ENCODE results near the gene HIPK2. TPM values are rescaled to one million over a fixed set of nuclear protein-coding genes. Genes with fewer than 3 reads are reported as not detected.

Gene HIPK2
- total RNA-seq, 2 experiments from 2014 or later, result 6.2 to 7.9 TPM

- POLR2A ChIA-PET, result no interaction called here
- peak overlapping the region; percentile 58; the same call in 1 of the 2 replicates for H2AFZ ChIP-seq (ENCODE audit: low read length)
- no peak overlapping the region for H3K27ac ChIP-seq (ENCODE audit: low read depth, low read length, poor library complexity, severe bottlenecking)
These were observed 1.9 kb downstream of the HIPK2 start for GRCh38 chr7:139775829-139776266.

GRCh38 chr7:139774376-139774775 lies 3.4 kb downstream of the HIPK2 start:
- H3K9me3 ChIP-seq (ENCODE audit: low read length), result no peaks in the 10 kb centered on the region
- H3K4me3 ChIP-seq (ENCODE audit: low read depth, low read length, poor library complexity, severe bottlenecking), result no peak overlapping the region
- H4K20me1 ChIP-seq (ENCODE audit: insufficient read depth, low read length), result no peaks in the 10 kb centered on the region
- intact Hi-C loops (cut with micrococcal nuclease; ENCODE audit: unreplicated experiment), result loop anchor here (10.0 kb wide), 1 partner anchor 400 kb away; the partner anchor contains the start of gene KDM7A
- no peaks in the 10 kb centered on the region for H3K79me2 ChIP-seq (ENCODE audit: insufficient read depth, low read depth, low read length)
- POLR2A ChIA-PET, result no interaction called here
- TF ChIP-seq CTCF (conservative IDR thresholded peaks at IDR 0.05; ENCODE audit: low read length), result no peak
- no peak overlapping the region for H3K27ac ChIP-seq (ENCODE audit: low read depth, low read length, poor library complexity, severe bottlenecking)
- CTCF ChIA-PET (ENCODE audit: unreplicated experiment), result no interaction called here
- no peak overlapping the region for H3K4me2 ChIP-seq (ENCODE audit: low read length)
- DNase-seq (ENCODE audit: low spot score), result no peak
- H3K36me3 ChIP-seq (ENCODE audit: insufficient read depth, low read length), result no peaks in the 10 kb centered on the region
- BruUV-seq (replicated peaks), result no TSS peak
- peaks cover 23% of the 10 kb centered on the region for H3K4me1 ChIP-seq (ENCODE audit: insufficient read depth, low read length, poor library complexity, severe bottlenecking)
- H2AFZ ChIP-seq (ENCODE audit: low read length), result no peak overlapping the region
- H3K9me2 ChIP-seq (ENCODE audit: insufficient read depth, low read length), result no peaks in the 10 kb centered on the region

More at GRCh38 chr7:139775829-139776266, 1.9 kb downstream of the HIPK2 start:
- H3K4me2 ChIP-seq (ENCODE audit: low read length), result peak overlapping the region; percentile 99
- no TSS peak for BruUV-seq (replicated peaks)
- CTCF ChIA-PET (ENCODE audit: unreplicated experiment), result no interaction called here
- DNase-seq (ENCODE audit: low spot score), result peak; percentile 81
- H3K4me1 ChIP-seq (ENCODE audit: insufficient read depth, low read length, poor library complexity, severe bottlenecking), result peaks cover 23% of the 10 kb centered on the region
- H3K9me2 ChIP-seq (ENCODE audit: insufficient read depth, low read length), result no peaks in the 10 kb centered on the region
- no peaks in the 10 kb centered on the region for H3K36me3 ChIP-seq (ENCODE audit: insufficient read depth, low read length)
- H3K79me2 ChIP-seq (ENCODE audit: insufficient read depth, low read depth, low read length), result no peaks in the 10 kb centered on the region
- no peaks in the 10 kb centered on the region for H3K9me3 ChIP-seq (ENCODE audit: low read length)
- intact Hi-C loops (cut with micrococcal nuclease; ENCODE audit: unreplicated experiment), result loop anchor here (1.0 to 10.0 kb wide), 4 partner anchors 129 to 399 kb away; partner anchors contain the start of gene KDM7A
- TF ChIP-seq EZH2phosphoT487 (IDR thresholded peaks at IDR 0.05; ENCODE audit: borderline replicate concordance, low read depth, low read length), result no peak
- peak; percentile 90 for TF ChIP-seq CTCF (conservative IDR thresholded peaks at IDR 0.05; ENCODE audit: low read length)
- no peaks in the 10 kb centered on the region for H4K20me1 ChIP-seq (ENCODE audit: insufficient read depth, low read length)
- peak overlapping the region; percentile 76 for H3K4me3 ChIP-seq (ENCODE audit: low read depth, low read length, poor library complexity, severe bottlenecking)

GRCh38 chr7:139773371-139773770 lies 4.4 kb downstream of the HIPK2 start:
- no peaks in the 10 kb centered on the region for H3K9me3 ChIP-seq (ENCODE audit: low read length)

More at GRCh38 chr7:139773371-139773770, 4.4 kb downstream of the HIPK2 start:
- H4K20me1 ChIP-seq (ENCODE audit: insufficient read depth, low read length), result no peaks in the 10 kb centered on the region
- intact Hi-C loops (cut with micrococcal nuclease; ENCODE audit: unreplicated experiment), result loop anchor here (10.0 kb wide), 1 partner anchor 401 kb away; the partner anchor contains the start of gene KDM7A
- H3K4me2 ChIP-seq (ENCODE audit: low read length), result no peak overlapping the region
- H3K27ac ChIP-seq (ENCODE audit: low read depth, low read length, poor library complexity, severe bottlenecking), result no peak overlapping the region
- H2AFZ ChIP-seq (ENCODE audit: low read length), result no peak overlapping the region
- H3K36me3 ChIP-seq (ENCODE audit: insufficient read depth, low read length), result no peaks in the 10 kb centered on the region
- TF ChIP-seq CTCF (conservative IDR thresholded peaks at IDR 0.05; ENCODE audit: low read length) (no peak), EZH2phosphoT487 (IDR thresholded peaks at IDR 0.05; ENCODE audit: borderline replicate concordance, low read depth, low read length) (no peak)
- BruUV-seq (replicated peaks), result no TSS peak
- DNase-seq (ENCODE audit: low spot score), result no peak
- H3K4me1 ChIP-seq (ENCODE audit: insufficient read depth, low read length, poor library complexity, severe bottlenecking), result peaks cover 27% of the 10 kb centered on the region
- ChIA-PET POLR2A (interaction anchor here (0.7 to 1.0 kb wide), 2 partner anchors 8 to 23 kb away, joined by 3 to 8 read pairs; no protein-coding TSS in a partner anchor), CTCF (ENCODE audit: unreplicated experiment) (interaction anchor here (0.6 kb wide), 1 partner anchor 237 kb away, joined by 7 read pairs; no protein-coding TSS in a partner anchor)
- no peaks in the 10 kb centered on the region for H3K9me2 ChIP-seq (ENCODE audit: insufficient read depth, low read length)
- H3K79me2 ChIP-seq (ENCODE audit: insufficient read depth, low read depth, low read length), result no peaks in the 10 kb centered on the region
- H3K4me3 ChIP-seq (ENCODE audit: low read depth, low read length, poor library complexity, severe bottlenecking), result no peak overlapping the region
